SU-DHL-6 (cell line): ENCODE results near the gene C18orf32.

ENCODE experiments used
- EZH2phosphoT487 ChIP-seq: fragments of 200-600 bp; sonication (generic), shearing (Covaris generic); conservative IDR thresholded peaks from 2 replicates; pipeline ENCODE4 v1.6.1; 2018; ENCODE audit warnings: mild to moderate bottlenecking, antibody characterized with exemption, low read length, moderate library complexity, mixed read lengths
- TF ChIP-seq, protein P1 (sequence below): fragments of 200-600 bp; sonication (generic); IDR thresholded peaks from one replicate; pipeline ENCODE4 v1.5.1; 2017; ENCODE audit warnings: antibody characterized with exemption, mild to moderate bottlenecking, low read length, moderate library complexity; ENCODE audit not compliant: insufficient read depth, poor library complexity, severe bottlenecking

DNA sequence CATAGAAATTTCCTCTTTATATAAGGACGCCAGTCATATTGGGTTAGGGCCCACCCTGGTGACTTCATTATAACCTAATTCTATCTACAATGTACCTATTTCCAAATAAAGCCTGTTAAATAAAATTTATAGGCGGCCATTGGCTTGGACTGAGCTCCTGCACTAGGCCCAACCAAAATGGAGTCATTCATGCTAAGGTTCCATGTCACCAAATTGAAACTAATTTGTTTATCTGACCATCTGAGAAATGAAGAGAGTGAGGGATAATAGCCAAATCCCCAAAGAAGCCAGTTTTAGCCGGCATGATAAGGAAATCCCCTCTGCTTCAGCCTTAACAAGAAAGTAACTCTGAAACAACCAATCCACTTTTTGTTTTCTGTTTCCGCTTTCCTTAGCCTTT, 19.4 kb downstream of the C18orf32 start:
- TF ChIP-seq, protein P1, sequence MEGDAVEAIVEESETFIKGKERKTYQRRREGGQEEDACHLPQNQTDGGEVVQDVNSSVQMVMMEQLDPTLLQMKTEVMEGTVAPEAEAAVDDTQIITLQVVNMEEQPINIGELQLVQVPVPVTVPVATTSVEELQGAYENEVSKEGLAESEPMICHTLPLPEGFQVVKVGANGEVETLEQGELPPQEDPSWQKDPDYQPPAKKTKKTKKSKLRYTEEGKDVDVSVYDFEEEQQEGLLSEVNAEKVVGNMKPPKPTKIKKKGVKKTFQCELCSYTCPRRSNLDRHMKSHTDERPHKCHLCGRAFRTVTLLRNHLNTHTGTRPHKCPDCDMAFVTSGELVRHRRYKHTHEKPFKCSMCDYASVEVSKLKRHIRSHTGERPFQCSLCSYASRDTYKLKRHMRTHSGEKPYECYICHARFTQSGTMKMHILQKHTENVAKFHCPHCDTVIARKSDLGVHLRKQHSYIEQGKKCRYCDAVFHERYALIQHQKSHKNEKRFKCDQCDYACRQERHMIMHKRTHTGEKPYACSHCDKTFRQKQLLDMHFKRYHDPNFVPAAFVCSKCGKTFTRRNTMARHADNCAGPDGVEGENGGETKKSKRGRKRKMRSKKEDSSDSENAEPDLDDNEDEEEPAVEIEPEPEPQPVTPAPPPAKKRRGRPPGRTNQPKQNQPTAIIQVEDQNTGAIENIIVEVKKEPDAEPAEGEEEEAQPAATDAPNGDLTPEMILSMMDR = no peak
- TF ChIP-seq EZH2phosphoT487 = no peak
